Adrenal gland (tissue), 5 donors: Measurements from ENCODE around the gene TIAL1.
"Not testable (repeated sequence)": the region's sequence is repeated elsewhere in the genome, so short reads cannot be mapped to it uniquely, and the experiment has no call there.

Experiments
- CTCF ChIP-seq, 6 experiments: fragments of 450-650 bp in 4 of 6; fragments of 200-600 bp in 2 of 6; sonication (generic) in 1 of 6; IDR thresholded peaks; 1 replicate in 5 of 6; 2 replicates in 1 of 6; pipeline versions ENCODE4 v1.5.1 to v1.8.0; 2016 to 2021; ENCODE audit warnings: antibody characterized with exemption in 6 of 6, mild to moderate bottlenecking in 2 of 6, moderate library complexity in 1 of 6
- POLR2A ChIP-seq, 2 donors: fragments of 450-650 bp; IDR thresholded peaks; one replicate each; pipeline ENCODE4 v1.6.1; 2017; ENCODE audit warnings: antibody characterized with exemption in 2 of 2, mild to moderate bottlenecking in 2 of 2, moderate library complexity in 1 of 2
- donor health status: DM: no; HTN: no; CAD: no.

- not testable (repeated sequence) for TF ChIP-seq CTCF, POLR2A (IDR thresholded peaks at IDR 0.05)
Observed at GRCh38 chr10:119619811-119620210, 23.0 kb upstream of the TIAL1 start.
